Renal cortical epithelial cell (primary cell): ENCODE results near the gene CDH4. TPM values are rescaled to one million over a fixed set of nuclear protein-coding genes. Genes with fewer than 3 reads are reported as not detected.
"Not testable (repeated sequence)": the region's sequence is repeated elsewhere in the genome, so short reads cannot be mapped to it uniquely, and the experiment has no call there.

ENCODE experiments used
- DNase-seq: peaks from one replicate; pipeline ENCODE4 v3.0.0-alpha.2; 2011; ENCODE audit warnings: low read depth
- total RNA-seq: library from RNA; depleted of rRNA; stranded (reverse); fragments of >200 nt; gene quantifications from 2 replicates; pipeline ENCODE4 v1.2.3, GENCODE V29; 2014

Gene CDH4
- total RNA-seq, 1 donor from 2014 or later: 6.4 TPM

DNA sequence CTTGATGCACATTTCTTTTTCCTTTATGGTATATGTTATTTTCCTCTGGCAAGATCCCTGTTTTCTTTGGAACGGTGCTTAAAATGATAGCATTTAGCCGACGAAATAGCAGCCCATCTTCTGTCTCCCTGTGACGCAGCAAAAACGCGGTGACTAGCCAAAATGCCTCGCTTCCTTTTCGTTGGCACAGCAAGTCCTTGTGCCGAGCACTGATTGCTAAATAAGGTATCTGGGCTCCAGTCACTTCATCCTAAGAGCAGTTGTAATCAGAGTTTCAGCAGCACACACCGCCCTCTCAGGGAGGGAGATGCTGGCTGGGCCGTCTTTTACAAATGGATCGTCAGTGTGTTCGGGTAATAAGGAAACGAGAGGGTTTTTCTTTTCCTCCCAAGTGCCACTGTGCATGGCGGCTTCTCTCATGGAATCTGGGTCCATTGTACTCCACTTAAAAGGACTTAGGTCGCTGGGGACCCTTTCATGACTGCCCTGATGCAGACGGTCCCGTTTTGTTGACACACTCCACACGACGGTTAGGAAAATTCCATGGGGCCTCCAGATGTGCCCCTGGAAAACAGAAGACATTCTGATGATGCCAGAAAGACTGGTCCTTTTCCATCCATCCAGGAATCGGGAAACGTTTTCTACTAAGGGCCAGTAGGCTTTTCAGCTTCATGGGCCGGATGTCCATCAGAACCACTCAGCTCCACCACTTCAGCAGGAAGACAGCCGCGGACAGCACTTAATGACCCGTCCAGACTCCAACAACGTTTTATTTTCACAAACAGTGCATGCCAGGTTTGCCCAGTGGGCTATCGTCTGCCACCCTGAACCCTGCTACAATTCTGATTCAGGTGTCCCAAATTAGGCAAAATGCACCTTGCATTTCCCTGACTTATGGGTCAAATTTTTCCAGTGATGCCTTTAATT is 185.5 kb downstream of the CDH4 start:
- no peak for DNase-seq

DNA sequence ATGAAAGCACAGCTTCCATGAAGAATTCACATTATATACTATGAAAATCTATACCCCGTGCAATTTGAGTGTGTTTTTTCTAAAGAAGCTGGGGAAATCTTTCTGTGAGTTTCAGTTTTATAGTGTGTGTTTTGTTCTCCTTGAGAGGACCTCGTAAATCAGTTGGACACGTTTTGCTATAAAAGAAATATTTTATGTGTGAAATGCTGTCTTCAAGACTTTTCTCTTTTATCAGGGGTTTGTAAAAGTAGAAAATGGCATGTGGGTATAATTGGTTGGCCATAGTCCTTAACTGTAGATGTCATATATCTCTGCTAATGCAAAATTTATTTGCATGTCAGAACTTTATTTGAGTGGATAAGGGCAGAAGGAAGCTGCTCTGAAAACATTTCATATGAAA is 186.2 kb downstream of the CDH4 start:
- DNase-seq: no peak

DNA sequence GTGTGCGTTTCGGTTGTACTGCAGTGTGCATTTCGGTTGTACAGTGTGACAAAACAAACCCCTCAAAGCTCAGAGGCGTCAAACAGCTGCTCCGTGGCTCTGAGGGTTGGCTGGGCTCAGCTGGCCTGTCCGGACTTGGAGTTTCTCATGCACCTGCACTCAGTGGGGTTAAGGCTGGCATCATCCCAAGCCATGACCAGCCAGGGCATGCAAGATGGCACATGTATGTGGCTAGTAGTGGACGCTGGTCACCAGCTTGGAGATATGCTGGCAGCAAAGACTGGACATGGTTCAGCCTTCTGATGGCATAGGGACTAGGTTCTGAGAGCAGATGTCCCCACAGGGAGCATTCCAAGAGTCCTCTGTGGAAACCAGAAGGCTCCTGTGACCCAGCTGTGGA is 187.2 kb downstream of the CDH4 start:
- DNase-seq: no peak

DNA sequence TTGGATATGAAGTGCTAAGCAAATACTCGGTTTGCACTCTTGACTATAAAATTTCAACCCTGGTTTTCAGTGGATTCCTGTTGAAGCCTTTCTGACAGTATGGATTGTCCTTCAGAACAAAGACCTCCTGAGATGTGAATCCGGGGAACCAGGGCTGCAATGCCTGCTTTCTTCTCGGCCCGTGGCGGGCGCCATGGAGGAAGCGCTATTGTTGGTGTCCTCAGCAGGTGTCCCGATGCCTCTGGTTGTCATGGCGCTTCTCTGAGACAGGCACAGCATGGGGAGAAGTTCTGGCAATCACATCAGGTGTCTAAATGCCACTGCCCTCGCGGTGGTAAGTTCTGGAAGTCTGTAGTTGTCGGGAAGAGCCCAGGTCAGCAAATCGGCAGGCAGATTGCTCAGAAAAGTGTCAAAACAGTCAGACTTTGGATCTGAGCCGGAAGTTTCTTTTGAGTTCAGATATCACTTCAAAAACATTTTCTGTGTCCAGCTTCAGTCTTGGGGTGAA is 188.5 kb downstream of the CDH4 start:
- DNase-seq: no peak

DNA sequence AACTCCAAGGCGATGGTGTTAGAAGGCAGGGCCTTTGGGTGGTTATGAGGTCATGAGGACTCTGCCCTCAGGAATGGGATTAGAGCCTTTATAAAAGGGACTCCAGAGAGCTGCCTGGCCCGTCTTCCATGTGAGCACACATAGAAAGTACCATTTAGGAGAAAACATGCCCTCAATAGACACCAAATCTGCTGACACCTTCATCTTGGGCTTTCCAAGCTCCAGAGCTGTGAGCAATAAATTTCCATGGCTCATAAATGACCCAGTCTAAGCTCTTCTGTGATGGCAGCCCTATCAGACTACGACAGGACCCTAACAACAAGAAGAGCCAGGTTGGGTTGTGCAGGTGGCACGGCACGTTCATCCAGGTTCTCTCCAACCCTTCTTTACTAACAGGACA is 189.5 kb downstream of the CDH4 start:
- no peak for DNase-seq

DNA sequence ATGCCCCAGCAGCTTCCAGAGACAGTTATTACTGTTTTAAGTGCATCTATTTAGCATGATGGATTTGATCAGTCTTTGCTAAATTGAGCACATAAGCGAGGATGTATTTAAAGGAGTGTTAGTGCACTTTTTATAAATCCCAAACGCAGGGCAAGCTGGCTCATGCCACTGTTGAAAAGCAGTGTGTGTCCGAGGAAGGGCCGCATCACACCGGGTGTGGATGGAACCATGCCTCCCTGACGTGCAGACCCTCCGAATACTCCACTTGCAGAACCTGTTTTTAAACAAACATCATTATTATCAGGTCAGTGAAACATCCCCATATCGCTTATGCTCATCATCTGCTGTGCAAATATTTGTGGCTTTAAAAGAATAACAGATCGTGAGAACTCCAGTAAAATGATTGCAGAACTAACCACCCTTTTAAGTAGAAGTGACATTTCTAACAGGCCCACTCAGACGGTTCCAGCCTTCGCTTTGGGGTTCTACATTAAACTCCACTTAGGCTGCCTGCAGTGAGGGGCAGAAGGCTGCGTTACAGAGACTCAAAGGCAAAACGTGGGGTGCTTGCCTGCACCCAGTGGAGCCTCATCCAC is 190.1 kb downstream of the CDH4 start:
- no peak for DNase-seq

DNA sequence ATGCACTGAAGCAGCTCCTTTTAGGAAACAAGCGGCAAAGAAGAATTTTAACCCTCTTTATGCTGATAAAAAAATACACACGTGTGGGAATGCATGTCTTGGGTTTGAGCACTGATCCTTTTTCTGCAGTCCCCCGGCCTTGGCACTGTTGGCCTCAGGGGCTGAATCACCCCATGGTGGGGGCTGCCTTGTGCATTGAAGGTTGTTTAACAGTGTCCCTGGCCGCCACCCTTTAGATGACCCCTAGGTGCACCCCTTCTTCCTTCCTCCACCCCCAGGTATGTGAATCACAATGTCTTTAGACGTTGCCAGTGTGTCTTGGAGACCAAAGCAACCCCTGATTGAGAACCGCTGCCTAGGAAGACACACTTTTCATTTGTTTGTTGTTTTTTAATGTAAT is 190.7 kb downstream of the CDH4 start:
- DNase-seq: no peak

DNA sequence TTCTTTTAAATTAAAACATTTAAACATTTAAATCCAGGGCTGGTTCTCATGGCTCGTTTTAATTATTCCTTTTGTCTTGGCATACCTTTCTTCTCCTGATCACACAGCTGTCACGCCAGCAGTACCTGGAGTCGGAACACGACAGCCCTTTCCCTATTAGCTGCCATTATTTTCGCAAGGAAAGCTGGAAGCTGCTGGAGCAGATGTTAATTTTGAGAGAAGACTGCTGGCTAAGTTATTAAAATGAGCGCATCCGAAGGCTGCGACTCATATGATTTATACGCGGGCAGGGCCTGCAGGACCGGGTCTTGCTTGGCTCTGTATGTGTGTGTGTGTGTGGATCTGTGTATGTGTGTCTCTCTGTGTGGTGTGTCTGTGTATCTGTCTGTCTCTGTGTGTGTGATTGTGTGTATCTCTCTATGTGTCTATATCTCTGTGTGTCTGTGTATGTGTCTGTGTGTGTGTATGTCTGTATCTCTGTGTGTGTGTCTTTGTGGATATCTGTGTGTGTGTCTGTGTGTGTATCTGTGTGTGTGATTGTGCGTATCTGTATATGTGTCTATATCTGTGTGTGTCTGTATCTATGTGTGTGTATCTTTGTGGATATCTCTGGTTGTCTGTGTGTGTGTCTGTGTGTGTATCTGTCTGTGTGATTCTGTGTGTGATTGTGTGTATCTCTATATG is 191.5 kb downstream of the CDH4 start:
- DNase-seq: no peak

DNA sequence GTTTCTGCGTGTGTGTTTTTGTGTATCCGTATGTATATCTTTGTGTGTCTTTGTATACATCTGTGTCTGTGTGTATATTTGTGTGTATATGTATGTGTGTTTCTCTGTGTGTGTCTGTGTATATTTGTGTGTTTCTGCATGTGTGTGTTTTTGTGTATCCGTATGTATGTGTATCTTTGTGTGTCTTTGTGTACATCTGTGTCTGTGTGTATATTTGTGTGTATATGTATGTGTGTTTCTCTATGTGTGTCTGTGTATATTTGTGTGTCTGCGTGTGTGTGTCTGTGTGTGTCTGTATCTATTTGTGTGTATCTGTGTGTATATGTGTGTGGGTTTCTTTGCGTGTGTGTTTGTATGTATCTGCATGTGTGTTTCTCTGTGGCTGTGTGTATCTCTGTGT is 192.6 kb downstream of the CDH4 start:
- no peak for DNase-seq

DNA sequence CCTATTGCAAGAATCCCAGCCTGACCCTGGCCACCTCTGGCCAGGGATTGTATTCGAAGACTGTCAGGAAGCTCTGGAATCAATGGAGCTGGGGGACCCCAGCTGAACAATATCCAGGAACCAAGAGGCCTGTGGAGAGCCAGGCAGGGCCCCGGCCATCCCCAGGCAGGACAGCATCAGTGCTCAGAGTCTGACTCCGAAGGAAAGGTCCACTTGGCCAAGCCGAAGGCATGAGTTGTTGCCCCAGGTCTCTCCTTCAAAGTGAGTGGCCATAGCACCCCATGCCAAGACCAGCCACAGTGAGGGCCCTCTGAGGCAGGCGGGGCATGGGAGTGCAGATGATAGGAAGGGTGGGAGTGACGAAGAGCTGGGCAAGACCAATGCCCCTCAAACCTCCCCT is 193.1 kb downstream of the CDH4 start:
- DNase-seq: no peak

DNA sequence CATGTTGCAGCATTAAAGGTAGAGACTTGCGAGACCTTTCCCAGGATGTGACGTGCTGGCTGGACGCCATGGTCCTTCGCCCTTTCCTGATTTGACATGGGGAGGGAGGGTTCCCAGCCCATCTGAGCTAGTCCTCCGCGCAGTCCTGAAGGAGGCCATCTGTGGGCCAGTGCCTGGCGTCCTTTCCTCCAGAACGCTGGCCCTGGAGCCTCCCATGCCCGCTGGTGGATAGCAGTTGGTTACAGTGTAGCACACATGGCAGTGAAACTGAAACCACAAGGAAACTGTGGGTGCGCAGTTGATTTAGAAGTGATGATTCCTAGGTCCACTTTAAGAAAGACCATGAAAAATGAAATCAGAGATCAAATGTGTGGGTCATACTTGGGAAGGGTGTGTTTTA is 193.7 kb downstream of the CDH4 start:
- no peak for DNase-seq

DNA sequence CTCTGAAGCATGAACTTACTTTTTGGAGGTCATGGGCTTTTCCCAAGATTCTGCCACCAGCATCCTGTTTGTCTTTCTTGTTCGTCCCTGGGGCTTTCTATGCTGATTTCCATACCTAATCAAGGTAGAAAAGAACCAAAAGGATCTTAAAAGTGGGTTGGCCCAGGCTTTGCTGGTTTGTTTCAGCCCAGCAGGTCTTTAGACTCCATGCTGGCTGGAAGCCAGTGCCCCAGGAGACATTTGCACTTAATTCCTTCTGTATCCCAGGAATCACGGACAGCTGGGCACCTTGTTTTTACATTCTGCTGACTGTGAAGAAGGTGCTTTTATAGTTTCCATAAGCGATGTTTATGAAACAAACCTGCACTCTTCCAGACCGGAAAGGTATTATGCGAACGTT is 195.9 kb downstream of the CDH4 start:
- DNase-seq: peak; percentile 40

DNA sequence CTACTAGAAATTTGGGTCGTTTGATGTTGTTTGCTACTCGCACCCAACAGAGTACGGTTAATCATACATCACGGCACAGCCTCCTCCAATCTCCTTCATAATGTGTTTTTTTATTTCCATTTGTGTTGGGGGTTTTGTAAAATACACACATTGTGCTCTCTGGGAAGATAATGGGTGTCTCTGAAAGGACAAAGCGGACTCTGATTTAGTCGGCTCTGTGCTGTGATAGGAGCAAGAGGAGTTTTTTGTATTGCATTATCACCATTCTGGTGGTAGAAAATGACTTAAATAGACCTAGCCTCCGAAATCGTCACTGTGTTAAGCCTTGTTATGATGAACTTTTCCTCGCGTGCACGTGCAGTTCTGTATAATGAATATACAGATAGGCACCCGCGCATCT is 196.3 kb downstream of the CDH4 start:
- DNase-seq: no peak

DNA sequence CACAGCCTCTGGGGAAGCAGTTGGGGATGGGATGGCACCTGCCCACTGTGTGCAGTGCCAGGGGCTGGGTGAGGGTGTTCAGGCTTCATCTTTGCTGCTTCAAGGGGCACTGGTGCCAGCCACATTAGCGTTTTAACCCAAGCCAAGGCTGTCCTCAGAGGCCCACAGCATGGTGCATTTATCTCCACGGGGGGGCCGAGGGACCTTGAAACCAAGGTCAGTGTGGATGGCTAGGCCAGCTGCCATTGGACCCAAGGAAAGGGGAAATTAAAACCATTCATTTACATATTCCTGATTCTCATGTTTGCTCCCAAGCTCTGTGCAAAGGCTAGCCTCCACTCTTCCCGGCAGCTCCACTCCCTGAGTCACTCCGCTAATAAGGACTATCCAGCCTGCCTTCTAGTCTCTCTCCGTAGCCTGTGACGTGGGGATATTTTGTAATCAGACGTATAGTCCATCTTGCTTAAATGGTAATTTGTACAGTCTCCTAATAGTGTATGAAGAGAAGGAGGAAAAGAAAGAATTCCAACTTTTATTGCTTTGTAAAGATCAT is 197.1 kb downstream of the CDH4 start:
- DNase-seq: no peak

DNA sequence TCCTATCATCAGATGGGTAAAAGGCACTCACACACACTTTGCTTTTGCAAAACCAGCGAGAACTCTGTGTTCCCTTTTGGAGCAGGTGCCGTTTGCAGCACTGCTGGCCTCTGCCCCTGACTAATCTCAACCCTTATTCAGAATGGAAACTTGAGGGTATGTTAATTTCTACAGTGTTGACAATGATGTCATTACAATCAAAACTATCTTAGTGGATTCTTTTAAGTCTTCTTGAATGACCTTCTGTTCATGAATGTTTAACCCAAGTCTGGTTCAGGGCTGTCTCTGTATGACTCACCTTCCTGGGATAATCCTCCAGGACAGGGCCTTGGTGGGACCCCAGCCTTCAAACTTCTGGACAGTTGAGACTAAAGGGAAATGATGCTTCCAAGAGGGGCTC is 197.9 kb downstream of the CDH4 start:
- DNase-seq: peak; percentile 83

DNA sequence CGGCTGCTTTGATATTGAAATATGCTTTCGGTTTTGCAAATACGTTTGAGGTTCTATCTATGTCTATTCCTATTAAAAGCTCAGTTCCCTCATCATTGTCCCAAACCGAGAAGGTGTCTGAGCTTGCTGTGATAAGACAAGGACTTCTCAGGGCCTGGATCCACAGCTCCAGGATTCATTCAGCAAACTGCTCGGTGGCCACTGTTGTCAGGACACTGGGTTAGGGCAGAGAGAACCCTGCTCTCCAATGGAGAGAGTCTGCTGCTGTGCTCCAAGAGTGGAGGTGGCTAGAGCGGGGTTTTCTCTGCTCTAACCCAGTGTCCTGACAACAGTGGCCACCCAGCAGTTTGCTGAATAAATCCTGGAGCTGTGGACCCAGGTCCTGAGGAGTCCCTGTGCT is 198.5 kb downstream of the CDH4 start:
- no peak for DNase-seq

DNA sequence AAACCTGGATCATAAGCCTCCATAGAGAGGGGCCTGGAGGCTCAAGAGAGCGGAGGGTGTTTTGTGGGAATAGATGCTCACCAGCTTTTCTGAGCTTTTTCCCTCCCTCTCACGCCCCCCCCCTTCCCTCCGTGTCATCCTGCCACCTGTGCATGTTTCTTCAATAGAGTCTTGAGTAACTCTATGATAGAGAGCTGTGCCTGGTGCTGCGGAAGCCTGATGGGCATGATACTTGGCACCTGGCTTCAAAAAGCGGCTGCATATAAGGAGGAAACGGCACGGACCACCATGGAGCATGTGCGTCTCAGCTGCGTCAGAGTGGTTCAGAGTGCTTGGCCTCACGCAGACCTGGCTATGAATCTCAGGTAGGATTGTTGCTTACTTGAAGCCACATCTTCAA is 198.9 kb downstream of the CDH4 start:
- DNase-seq: no peak

DNA sequence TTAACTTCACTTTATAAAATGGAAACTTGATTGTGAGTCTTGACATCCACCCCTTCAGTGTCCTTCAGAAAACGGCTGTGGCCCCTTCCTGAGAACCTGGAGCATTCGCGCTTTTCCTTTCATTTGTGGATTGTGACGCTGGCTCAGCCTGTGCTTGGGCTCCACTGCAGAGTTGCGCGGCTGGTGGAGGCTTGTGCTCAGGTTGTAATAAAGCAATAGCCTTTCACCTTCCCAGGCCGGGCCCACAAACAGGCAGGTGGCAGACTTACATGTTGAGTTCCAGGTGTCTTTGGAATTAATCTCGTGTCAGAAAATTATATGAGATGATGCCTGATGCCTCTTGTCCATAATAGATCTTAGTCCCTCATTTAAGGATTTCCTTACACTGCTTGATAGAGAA is 199.9 kb downstream of the CDH4 start:
- DNase-seq: no peak

DNA sequence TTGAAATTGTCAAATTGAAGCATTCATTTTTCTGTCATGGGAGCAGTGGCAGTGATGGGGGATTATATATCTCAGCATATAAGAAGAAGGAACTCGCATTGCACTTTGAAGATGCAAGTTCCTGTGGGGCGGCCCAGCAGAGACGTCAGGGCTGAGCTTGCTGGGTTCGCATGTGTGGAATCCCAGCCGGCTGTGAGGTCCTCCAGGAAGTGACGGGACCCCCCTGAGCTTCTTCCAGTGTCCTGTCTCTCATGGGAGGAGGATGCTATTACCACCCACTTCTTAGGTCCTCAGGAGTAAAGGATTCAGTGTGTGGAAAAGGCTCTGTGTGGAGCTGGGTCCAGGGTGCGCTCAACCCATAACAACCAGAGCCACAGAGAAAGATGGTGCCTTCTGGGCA is 201.2 kb downstream of the CDH4 start:
- DNase-seq: no peak

DNA sequence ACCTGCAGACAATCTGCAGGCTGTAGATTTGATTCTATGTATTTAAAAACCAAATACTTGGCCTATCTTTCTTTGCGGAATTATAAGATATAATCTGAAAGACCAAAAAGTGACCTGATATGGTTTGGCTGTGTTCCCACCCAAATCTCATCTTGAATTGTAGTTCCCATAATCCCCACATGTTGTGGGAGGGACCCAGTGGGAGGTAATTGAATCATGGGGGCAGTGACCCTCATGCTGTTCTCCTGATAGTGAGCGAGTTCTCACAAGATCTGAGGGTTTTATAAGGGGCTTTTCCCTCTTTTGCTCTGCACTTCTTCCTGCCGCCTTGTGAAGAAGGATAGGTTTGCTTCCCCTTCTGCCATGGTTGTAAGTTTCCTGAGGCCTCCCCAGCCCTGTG is 201.6 kb downstream of the CDH4 start:
- DNase-seq: not testable (repeated sequence)

DNA sequence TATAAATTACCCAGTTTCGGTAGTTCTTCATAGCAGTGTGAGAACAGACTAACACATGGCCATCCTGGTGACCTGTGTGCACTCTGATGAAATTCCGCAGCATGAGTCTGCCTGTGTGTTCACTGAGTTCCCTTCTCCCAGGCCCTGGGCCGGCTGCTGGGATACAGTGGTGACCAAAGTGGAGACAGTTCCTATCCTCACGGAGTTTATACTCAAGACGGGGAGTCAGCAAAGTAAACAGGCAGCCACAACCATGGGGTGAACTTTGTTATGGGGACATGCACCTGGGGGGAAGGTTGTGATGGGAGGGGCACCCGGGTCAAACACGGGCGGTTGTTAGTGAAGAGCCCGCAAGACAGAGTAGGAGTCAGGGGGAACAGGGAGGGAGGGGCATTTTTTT is 202.0 kb downstream of the CDH4 start:
- DNase-seq: no peak

DNA sequence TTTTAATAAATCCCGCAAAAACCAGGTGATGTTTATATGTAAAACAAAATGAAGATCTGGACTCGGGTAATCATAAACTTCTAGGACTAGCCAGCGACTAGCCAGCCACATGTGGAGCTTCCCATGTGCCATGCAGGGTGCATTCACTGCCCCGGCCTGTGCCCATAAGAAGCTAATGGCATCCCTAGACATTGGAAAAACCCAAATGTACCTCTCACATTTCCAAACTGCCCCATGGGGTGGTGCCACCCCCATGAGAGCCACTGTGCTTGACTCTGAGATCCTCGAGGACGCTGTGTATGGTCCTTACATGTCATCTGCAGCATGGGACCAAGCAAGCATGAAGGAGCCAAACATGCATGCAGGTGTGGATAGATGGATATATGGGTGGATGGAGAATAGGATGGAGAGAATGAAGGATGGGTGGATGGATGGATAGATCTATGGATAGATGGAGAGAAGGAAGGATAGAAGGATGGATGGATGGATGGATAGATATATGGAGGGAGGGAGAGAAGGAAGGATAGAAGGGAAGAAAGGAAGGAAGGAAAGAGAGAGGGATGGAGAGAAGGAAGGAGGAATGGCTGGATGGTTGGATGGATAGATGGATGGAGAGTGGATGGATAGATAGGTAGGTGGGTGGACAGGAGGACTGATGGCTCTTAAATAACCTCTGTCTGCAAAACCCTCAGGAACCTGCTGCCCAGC is 203.6 kb downstream of the CDH4 start:
- no peak for DNase-seq
